Natural killer cell (primary cell): Measurements from ENCODE around the gene RAPGEF4. TPM values are rescaled to one million over a fixed set of nuclear protein-coding genes. Genes with fewer than 3 reads are reported as not detected.

Source experiments
- ATAC-seq, 3 donors: fragments of 150-1000 bp in 2 of 3; fragments of 200-7000 bp in 1 of 3; cut with Tn5 transposase; 1 replicate in 1 of 3; 2 replicates in 2 of 3; pipeline ENCODE4 v1.10.0; 2021; ENCODE audit warnings: mild to moderate bottlenecking in 2 of 3, moderate library complexity in 2 of 3
- DNase-seq, 2 donors: peaks; one replicate each; pipeline versions ENCODE4 v3.0.0 to v3.0.0-alpha.2; 2013 to 2021; ENCODE audit warnings: mixed read lengths in 1 of 2
- H3K27ac ChIP-seq: one replicate; pipeline ENCODE4 v1.5.1; 2013; ENCODE audit warnings: mild to moderate bottlenecking, low read length
- H3K27me3 ChIP-seq: one replicate; pipeline ENCODE4 v1.6.1; 2013; ENCODE audit warnings: low read length; ENCODE audit not compliant: control insufficient read depth, insufficient read depth
- H3K36me3 ChIP-seq: one replicate; pipeline ENCODE4 v1.6.1; 2013; ENCODE audit warnings: low read length; ENCODE audit not compliant: control insufficient read depth, insufficient read depth
- H3K4me1 ChIP-seq: one replicate; pipeline ENCODE4 v1.6.1; 2013; ENCODE audit warnings: low read length; ENCODE audit not compliant: control insufficient read depth, insufficient read depth
- H3K4me3 ChIP-seq: one replicate; pipeline ENCODE4 v1.5.1; 2013; ENCODE audit warnings: low read length
- H3K9me3 ChIP-seq: one replicate; pipeline ENCODE4 v1.6.1; 2013; ENCODE audit warnings: low read length; ENCODE audit not compliant: control insufficient read depth, insufficient read depth
- H3K27ac Mint-ChIP-seq, 2 donors: one replicate each; pipeline ENCODE4 v1.8.0; 2022; ENCODE audit warnings: mild to moderate bottlenecking in 2 of 2, mixed read lengths in 2 of 2, moderate library complexity in 1 of 2
- H3K27me3 Mint-ChIP-seq, 2 donors: one replicate each; pipeline ENCODE4 v1.8.0; 2022; ENCODE audit warnings: low read depth in 2 of 2, mixed read lengths in 2 of 2
- H3K36me3 Mint-ChIP-seq: one replicate; pipeline ENCODE4 v1.8.0; 2022; ENCODE audit warnings: mixed read lengths
- H3K4me1 Mint-ChIP-seq, 2 donors: one replicate each; pipeline ENCODE4 v1.8.0; 2022; ENCODE audit warnings: mixed read lengths in 2 of 2
- H3K4me3 Mint-ChIP-seq: one replicate; pipeline ENCODE4 v1.8.0; 2022; ENCODE audit warnings: mild to moderate bottlenecking, moderate library complexity, mixed read lengths
- H3K9me3 Mint-ChIP-seq, 2 donors: one replicate each; pipeline ENCODE4 v1.8.0; 2022; ENCODE audit warnings: mixed read lengths in 2 of 2
- WGBS: methylation state at CpG from one replicate; pipeline ENCODE4 v1.1.7; 2013; ENCODE audit warnings: missing lambda C conversion rate; ENCODE audit not compliant: insufficient coverage; 5-methylcytosine and 5-hydroxymethylcytosine counted together
- intact Hi-C: fragments of 100-400 bp; cut with micrococcal nuclease; formaldehyde crosslinking; loops from one replicate; pipeline ENCODE4 v1.14.2; 2022
- total RNA-seq, 4 donors: library from RNA; stranded (reverse); fragments of 120-200 nt in 1 of 4; gene quantifications; one replicate each; pipeline versions ENCODE4 v1.2.3 to v1.2.4, GENCODE V29; 2013 to 2022
- TF ChIP-seq, protein P1 (sequence below): fragments of 200-600 bp; IDR thresholded peaks from one replicate; pipeline ENCODE4 v1.8.0; 2022; ENCODE audit warnings: antibody characterized with exemption

The RAPGEF4 gene
- total RNA-seq, 3 donors from 2014 or later (not counting 1 experiment from before 2014, with no cell fraction given), result 0.50 TPM; not detected in 2

GRCh38 chr2:172751564-172751963, 15.9 kb downstream of the RAPGEF4 start:
- Mint-ChIP-seq H3K27me3 (peaks cover 0 to 10% of the 10 kb centered on the region in 2 donors), H3K9me3 (no peaks in the 10 kb centered on the region), H3K4me1 (no peaks in the 10 kb centered on the region), H3K27ac (no peak overlapping the region), H3K4me3 (no peak overlapping the region), H3K36me3 (no peaks in the 10 kb centered on the region)
- Histone ChIP-seq H3K27ac (no peak overlapping the region), H3K36me3 (no peaks in the 10 kb centered on the region), H3K27me3 (peaks cover 2% of the 10 kb centered on the region), H3K4me1 (no peaks in the 10 kb centered on the region), H3K4me3 (no peak overlapping the region), H3K9me3 (no peaks in the 10 kb centered on the region)
- WGBS, result 25% methylated on average over 2 of the region's 2 CpGs
- ATAC-seq, result no peak
- intact Hi-C loops, result no loop called here
- TF ChIP-seq, protein P1, sequence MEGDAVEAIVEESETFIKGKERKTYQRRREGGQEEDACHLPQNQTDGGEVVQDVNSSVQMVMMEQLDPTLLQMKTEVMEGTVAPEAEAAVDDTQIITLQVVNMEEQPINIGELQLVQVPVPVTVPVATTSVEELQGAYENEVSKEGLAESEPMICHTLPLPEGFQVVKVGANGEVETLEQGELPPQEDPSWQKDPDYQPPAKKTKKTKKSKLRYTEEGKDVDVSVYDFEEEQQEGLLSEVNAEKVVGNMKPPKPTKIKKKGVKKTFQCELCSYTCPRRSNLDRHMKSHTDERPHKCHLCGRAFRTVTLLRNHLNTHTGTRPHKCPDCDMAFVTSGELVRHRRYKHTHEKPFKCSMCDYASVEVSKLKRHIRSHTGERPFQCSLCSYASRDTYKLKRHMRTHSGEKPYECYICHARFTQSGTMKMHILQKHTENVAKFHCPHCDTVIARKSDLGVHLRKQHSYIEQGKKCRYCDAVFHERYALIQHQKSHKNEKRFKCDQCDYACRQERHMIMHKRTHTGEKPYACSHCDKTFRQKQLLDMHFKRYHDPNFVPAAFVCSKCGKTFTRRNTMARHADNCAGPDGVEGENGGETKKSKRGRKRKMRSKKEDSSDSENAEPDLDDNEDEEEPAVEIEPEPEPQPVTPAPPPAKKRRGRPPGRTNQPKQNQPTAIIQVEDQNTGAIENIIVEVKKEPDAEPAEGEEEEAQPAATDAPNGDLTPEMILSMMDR, result no peak
- DNase-seq, result no peak

GRCh38 chr2:172753610-172754009, 18.0 kb downstream of the RAPGEF4 start:
- WGBS, result 50% methylated on average over 1 of the region's 3 CpGs
- Histone ChIP-seq H3K4me3 (no peak overlapping the region), H3K9me3 (no peaks in the 10 kb centered on the region), H3K4me1 (no peaks in the 10 kb centered on the region), H3K27me3 (peaks cover 2% of the 10 kb centered on the region), H3K27ac (no peak overlapping the region), H3K36me3 (no peaks in the 10 kb centered on the region)
- intact Hi-C loops, result no loop called here
- H3K27me3 Mint-ChIP-seq, result peaks cover 0 to 10% of the 10 kb centered on the region in 2 donors
- H3K9me3 Mint-ChIP-seq, result no peaks in the 10 kb centered on the region
- H3K4me1 Mint-ChIP-seq, result no peaks in the 10 kb centered on the region
- ATAC-seq (no peak), DNase-seq (no peak)
- TF ChIP-seq, protein P1, result no peak
- H3K4me3 Mint-ChIP-seq, result no peak overlapping the region
- H3K36me3 Mint-ChIP-seq, result no peaks in the 10 kb centered on the region
- H3K27ac Mint-ChIP-seq, result no peak overlapping the region

DNA sequence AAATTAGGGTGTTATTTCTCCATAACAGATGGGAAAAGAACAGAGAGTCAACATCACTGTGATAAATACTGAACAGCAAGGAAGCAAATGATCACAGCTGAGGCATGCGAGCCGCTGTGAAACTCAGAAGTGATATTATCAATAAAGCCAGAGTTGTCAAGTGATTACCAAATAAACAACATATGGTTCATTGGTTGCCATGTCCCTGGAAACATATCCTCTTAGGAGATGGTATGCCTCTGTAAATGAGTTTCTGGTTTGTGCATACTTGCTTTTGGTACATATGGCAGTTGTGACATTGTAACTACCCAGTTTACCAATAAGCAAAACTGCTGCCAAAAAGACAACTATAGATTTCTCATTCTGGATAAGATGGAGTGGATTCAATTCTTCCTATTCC, 23.8 kb downstream of the RAPGEF4 start:
- H3K27me3 Mint-ChIP-seq, result peaks cover 0 to 7% of the 10 kb centered on the region in 2 donors
- intact Hi-C loops, result no loop called here

GRCh38 chr2:172761306-172761705, 25.7 kb downstream of the RAPGEF4 start:
- H3K27ac Mint-ChIP-seq, result no peak overlapping the region
- 100% methylated on average over 3 of the region's 4 CpGs for WGBS
- H3K9me3 ChIP-seq, result no peaks in the 10 kb centered on the region
- H3K27ac ChIP-seq, result no peak overlapping the region
- H3K9me3 Mint-ChIP-seq, result peaks cover 2 to 10% of the 10 kb centered on the region in 2 donors
- H3K4me3 ChIP-seq, result no peak overlapping the region
- no peaks in the 10 kb centered on the region for H3K36me3 Mint-ChIP-seq
- TF ChIP-seq, protein P1, result no peak
- no peak for ATAC-seq
- H3K4me1 Mint-ChIP-seq, result no peaks in the 10 kb centered on the region
- peaks cover 0 to 7% of the 10 kb centered on the region in 2 donors for H3K27me3 Mint-ChIP-seq
- no peaks in the 10 kb centered on the region for H3K27me3 ChIP-seq
- DNase-seq, result no peak
- H3K36me3 ChIP-seq, result no peaks in the 10 kb centered on the region
- H3K4me3 Mint-ChIP-seq, result no peak overlapping the region
- no peaks in the 10 kb centered on the region for H3K4me1 ChIP-seq
- intact Hi-C loops, result no loop called here

More for the DNA sequence above, 23.8 kb downstream of the RAPGEF4 start:
- Histone ChIP-seq H3K36me3 (no peaks in the 10 kb centered on the region), H3K27me3 (no peaks in the 10 kb centered on the region), H3K27ac (no peak overlapping the region), H3K4me1 (no peaks in the 10 kb centered on the region), H3K4me3 (no peak overlapping the region), H3K9me3 (no peaks in the 10 kb centered on the region)
- DNase-seq (no peak), ATAC-seq (no peak)
- H3K36me3 Mint-ChIP-seq, result no peaks in the 10 kb centered on the region
- H3K27ac Mint-ChIP-seq, result no peak overlapping the region
- TF ChIP-seq, protein P1, result no peak
- WGBS, result 100% methylated on average over 2 of the region's 2 CpGs
- H3K4me1 Mint-ChIP-seq, result no peaks in the 10 kb centered on the region
- peaks cover 2 to 10% of the 10 kb centered on the region in 2 donors for H3K9me3 Mint-ChIP-seq
- H3K4me3 Mint-ChIP-seq, result no peak overlapping the region
